Erythroblast (primary cell): ENCODE data around the gene PIERCE2.

Experiments used
- DNase-seq, 2 experiments: peaks; one replicate each; lab custom pipeline; 2025; lab: John Stamatoyannopoulos, UW
- GATA1 ChIP-seq: IDR thresholded peaks from 2 replicates; pipeline ENCODE4 v1.6.1; 2011; ENCODE audit warnings: low read depth, mild to moderate bottlenecking, control low read depth, low read length, moderate library complexity
- POLR2A ChIP-seq: IDR thresholded peaks from 2 replicates; pipeline ENCODE4 v1.6.1; 2011; ENCODE audit warnings: mild to moderate bottlenecking, low read length

Gene PIERCE2

DNA sequence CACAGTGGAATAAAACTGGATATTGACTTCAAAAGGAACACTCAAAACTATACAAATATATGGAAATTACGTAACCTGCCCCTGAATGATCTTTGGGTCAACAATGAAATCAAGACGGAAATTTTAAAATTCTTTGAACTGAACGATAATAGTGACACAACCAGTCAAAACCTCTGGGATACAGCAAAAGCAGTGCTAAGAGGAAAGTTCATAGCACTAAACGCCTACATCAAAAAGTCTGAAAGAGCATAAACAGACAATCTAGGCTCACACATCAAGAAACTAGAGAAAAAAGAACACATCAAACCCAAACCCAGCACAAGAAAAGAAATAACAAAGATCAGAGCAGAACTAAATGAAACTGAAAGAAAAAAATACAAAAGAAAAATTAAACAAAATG, 53.2 kb downstream of the PIERCE2 start:
- no peak for TF ChIP-seq POLR2A
- TF ChIP-seq GATA1 = no peak
- no peak for DNase-seq

DNA sequence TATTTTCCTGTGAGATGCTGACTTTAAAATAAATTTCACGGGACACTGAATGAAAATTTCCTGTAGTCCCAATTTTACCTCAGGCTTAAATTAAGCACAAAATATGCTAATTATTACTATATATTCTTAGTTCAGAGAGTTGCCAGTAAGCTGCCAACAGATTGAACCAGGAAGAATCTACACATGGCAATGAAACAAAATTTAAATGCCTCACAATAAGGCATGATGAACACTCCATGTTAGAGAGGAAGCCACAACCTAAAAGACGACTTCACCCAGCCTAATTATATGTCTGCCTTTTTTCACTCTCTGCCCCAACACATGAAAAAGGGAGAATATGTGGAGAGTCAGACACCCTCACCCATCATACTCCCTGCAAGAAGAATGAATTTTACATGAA, 60.0 kb downstream of the PIERCE2 start:
- DNase-seq = no peak
- TF ChIP-seq POLR2A (no peak), GATA1 (no peak)
